GM12864 (cell line): ENCODE measurements around the gene TMEM131.
A peak's percentile ranks its signal among the peaks of the same experiment; 100 is the strongest.
"Not testable (repeated sequence)": the region's sequence is repeated elsewhere in the genome, so short reads cannot be mapped to it uniquely, and the experiment has no call there.

ENCODE experiments used
- DNase-seq: peaks from one replicate; pipeline ENCODE4 v3.0.0-alpha.2; 2011; ENCODE audit warnings: low read depth
- H3K4me3 ChIP-seq: 2 replicates; pipeline ENCODE4 v1.5.1; 2011; ENCODE audit warnings: mild to moderate bottlenecking, low read depth, low read length, control low read depth
- CTCF ChIP-seq: IDR thresholded peaks from 2 replicates; pipeline ENCODE4 v1.5.1; 2011; ENCODE audit warnings: low read depth, mild to moderate bottlenecking, moderate library complexity, low read length, control low read depth, inconsistent platforms; ENCODE audit errors: missing control alignments

TMEM131 gene

GRCh38 chr2:97995734-97996624 is at the start of gene TMEM131:
Gene TMEM131 (minus strand): TSS chr2:97995948. CDS start chr2:97995662, 286 bp downstream.
- peak; percentile 85 for DNase-seq
- H3K4me3 ChIP-seq = peak within 1 kb of the TSS; percentile 75
- TF ChIP-seq CTCF = no peak

DNA sequence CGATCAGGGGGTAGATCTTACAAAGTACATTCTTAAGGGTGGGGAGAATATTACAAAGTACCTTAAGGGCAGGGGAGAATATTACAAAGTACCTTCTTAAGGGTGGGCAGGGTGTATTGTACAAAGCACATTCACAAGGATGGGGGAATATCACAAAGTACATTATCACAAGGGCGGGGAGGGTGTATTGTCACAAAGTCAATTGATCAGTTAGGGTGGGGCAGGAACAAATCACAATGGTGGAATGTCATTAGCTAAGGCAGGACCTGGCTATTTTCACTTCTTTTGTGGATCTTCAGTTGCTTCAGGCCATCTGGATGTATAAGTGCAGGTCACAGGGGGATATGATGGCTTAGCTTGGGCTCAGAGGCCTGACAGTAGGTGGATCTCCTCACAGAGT is 49.0 kb upstream of the TMEM131 start:
- not testable (repeated sequence) for DNase-seq, H3K4me3 ChIP-seq

DNA sequence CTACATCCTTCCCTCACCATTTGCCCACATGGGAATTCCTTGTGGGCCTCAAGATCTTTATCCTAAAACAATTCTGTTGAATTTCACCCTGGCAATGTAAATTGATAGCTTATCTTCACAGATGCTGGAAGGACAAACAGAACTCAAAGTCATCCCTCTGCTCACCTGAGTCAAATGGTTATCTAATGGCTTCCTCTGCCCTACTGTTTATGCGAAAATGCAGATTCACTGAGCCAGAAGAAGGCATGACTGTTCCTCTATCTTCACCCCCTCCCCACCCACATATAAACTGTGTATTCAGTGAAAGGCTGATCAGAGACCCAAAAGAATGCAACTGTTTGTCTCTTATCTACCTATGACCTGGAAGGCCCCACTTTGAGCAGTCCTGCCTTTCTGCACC is 47.4 kb upstream of the TMEM131 start:
- DNase-seq = no peak
- TF ChIP-seq CTCF = no peak

DNA sequence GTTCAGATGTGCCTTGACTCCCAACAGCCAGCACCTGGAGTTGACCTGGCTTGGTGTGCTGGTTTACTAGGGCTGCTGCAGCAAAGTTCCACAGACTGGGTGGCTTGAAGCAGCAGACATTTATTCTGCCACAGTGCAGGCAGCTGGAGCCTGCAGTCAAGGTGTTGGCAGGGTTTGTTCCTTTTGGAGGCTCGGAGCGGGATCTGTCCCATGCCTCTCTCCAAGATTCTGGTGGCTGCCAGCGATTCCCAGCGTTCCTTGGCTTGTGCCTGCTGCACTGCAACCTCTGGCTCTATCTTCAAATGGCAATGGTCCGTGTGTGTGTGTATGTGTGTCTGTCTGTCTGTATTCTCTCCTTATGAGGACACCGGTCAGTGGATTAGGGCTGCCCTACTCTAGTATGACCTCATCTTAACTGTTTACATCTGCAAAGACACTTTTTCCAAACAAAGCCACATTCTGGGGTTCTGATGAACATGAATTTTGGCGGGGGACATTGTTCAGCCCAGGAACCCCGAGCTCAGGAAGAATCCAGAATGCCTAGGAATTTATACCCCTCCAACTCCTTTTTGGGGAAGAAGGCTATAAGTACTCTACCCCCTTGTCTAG is 44.7 kb upstream of the TMEM131 start:
- no peak for TF ChIP-seq CTCF
- H3K4me3 ChIP-seq = no peak overlapping the region
- DNase-seq = no peak

More for the DNA sequence above, 47.4 kb upstream of the TMEM131 start:
- H3K4me3 ChIP-seq = no peak overlapping the region

DNA sequence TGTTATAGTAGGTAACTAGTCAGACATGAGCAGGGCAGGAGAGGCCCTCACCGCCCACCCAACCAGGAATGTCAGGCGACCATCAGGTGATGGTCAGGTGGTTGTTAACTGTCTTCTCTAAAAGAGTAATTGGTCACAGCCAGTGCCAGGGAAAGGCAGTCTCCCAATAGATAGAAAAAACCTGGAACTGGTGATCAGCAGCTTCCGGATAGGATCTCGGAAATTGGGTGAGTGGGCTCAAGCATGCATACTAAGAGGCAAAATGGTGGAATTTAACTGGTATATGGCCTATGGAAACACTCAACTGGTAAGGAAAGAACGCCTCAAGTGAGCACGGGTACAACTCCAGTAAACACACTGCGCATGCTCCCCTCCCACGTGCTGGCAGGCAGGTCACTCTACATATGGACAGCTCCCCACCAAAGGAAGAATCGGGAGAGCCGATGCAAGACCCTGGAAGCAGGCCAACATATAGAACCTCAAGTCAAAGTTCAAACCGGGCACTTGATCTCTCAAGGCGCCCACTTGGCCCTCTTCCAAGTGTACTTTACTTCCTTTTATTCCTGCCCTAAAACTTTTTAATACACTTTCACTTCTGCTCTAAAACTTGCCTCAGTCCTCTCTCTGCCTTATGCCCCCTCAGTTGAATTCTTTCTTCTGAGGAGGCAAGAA is 43.5 kb upstream of the TMEM131 start:
- DNase-seq = no peak
- no peak for TF ChIP-seq CTCF
- H3K4me3 ChIP-seq = no peak overlapping the region

DNA sequence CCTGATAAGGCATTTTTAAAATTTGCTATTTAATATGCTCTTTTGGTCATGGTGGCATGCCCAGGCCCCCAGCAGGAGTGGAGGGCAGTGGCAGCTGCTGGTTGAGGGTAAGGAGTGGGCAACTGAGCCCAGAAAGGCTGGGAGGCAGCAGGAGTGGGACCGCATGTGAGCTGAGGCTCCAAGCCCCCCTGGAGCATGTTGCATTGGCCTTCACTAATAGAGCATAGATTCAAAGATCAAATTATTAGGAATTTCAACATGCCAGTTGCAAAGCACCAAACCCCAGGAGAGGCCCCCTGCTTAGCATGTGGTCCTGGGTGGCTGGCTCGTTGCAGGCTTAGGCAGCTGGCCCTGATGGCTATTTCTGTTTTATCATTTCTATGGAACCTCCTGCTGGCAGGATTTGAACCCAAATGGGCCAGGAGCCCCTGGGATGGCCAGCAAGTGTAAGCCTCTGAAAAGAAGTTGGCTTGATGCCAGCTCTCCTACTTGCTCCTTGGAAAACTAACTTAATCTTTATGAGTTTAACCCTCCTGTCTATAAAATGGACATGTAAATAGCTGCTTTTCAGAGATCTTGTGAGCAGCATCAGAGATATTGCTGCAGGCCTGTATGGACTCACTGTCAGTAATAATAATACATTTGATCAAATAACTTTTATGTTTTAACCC is 42.1 kb upstream of the TMEM131 start:
- H3K4me3 ChIP-seq = no peak overlapping the region
- DNase-seq = no peak
- TF ChIP-seq CTCF = no peak

- no peak overlapping the region for H3K4me3 ChIP-seq
- DNase-seq = no peak
- no peak for TF ChIP-seq CTCF
Observed at GRCh38 chr2:98037206-98037605, 41.5 kb upstream of the TMEM131 start.
